Inflammatory macrophage treated with lipopolysaccharide for 4 hours (primary cell): ENCODE measurements around the gene GDF15.
A peak's percentile ranks its signal among the peaks of the same experiment; 100 is the strongest.

Source experiments
- DNase-seq: peaks from one replicate; pipeline ENCODE4 v3.0.0-alpha.2; 2020

Gene GDF15

GRCh38 chr19:18432275-18433014 is 46.5 kb downstream of the GDF15 start:
- no peak for DNase-seq

- no peak for DNase-seq
These were observed 47.2 kb downstream of the GDF15 start for GRCh38 chr19:18433015-18433691.

- no peak for DNase-seq
These were observed 47.9 kb downstream of the GDF15 start for GRCh38 chr19:18433735-18434398.

- no peak for DNase-seq
These were observed 48.6 kb downstream of the GDF15 start for GRCh38 chr19:18434411-18435175.

- DNase-seq = no peak
These were observed 49.4 kb downstream of the GDF15 start for GRCh38 chr19:18435178-18435841.

GRCh38 chr19:18435842-18436670 is 50.1 kb downstream of the GDF15 start:
- DNase-seq = peak; percentile 68

GRCh38 chr19:18436671-18437490 is 50.9 kb downstream of the GDF15 start:
- no peak for DNase-seq

- no peak for DNase-seq
These were observed 51.8 kb downstream of the GDF15 start, which contains the start of gene ISYNA1 for GRCh38 chr19:18437491-18438330. Gene ISYNA1, minus strand, starts transcription at chr19:18438133. Its CDS starts 154 bp downstream, at chr19:18437979.

- DNase-seq = no peak
These were observed 52.5 kb downstream of the GDF15 start for GRCh38 chr19:18438331-18439024.
